GM19099 (cell line): ENCODE results near the gene PDE3A.

ENCODE experiments used
- POLR2A ChIP-seq: IDR thresholded peaks from 3 replicates; pipeline ENCODE4 v1.6.1; 2011; ENCODE audit warnings: low read depth; ENCODE audit not compliant: insufficient read length; ENCODE audit errors: extremely low read depth

Gene PDE3A

GRCh38 chr12:20368114-20368650 is at the start of gene PDE3A:
PDE3A (plus strand) TSS chr12:20368537; CDS start chr12:20369285, 748 bp downstream.
- no peak for TF ChIP-seq POLR2A

- TF ChIP-seq POLR2A, result no peak
Measured at GRCh38 chr12:20319366-20319765, 49.0 kb upstream of the PDE3A start.

GRCh38 chr12:20320552-20320951 is 47.8 kb upstream of the PDE3A start:
- no peak for TF ChIP-seq POLR2A

GRCh38 chr12:20339060-20339459 is 29.3 kb upstream of the PDE3A start:
- no peak for TF ChIP-seq POLR2A

GRCh38 chr12:20342111-20342510 is 26.2 kb upstream of the PDE3A start:
- no peak for TF ChIP-seq POLR2A

GRCh38 chr12:20345866-20346265 is 22.5 kb upstream of the PDE3A start:
- no peak for TF ChIP-seq POLR2A

GRCh38 chr12:20350026-20350425 is 18.3 kb upstream of the PDE3A start:
- TF ChIP-seq POLR2A, result no peak

- TF ChIP-seq POLR2A, result no peak
Measured at GRCh38 chr12:20350495-20350894, 17.8 kb upstream of the PDE3A start.

- TF ChIP-seq POLR2A, result no peak
Measured at GRCh38 chr12:20351406-20351805, 16.9 kb upstream of the PDE3A start.

GRCh38 chr12:20356048-20356447 is 12.3 kb upstream of the PDE3A start:
- TF ChIP-seq POLR2A, result no peak

- no peak for TF ChIP-seq POLR2A
Measured at GRCh38 chr12:20360407-20360806, 7.9 kb upstream of the PDE3A start.

GRCh38 chr12:20361416-20361815 is 6.9 kb upstream of the PDE3A start:
- TF ChIP-seq POLR2A, result no peak

GRCh38 chr12:20364501-20364900 is 3.8 kb upstream of the PDE3A start:
- TF ChIP-seq POLR2A, result no peak

- TF ChIP-seq POLR2A, result no peak
Measured at GRCh38 chr12:20366776-20367409, 1.4 kb upstream of the PDE3A start.

GRCh38 chr12:20367583-20368113 is 689 bp upstream of the PDE3A start:
- TF ChIP-seq POLR2A, result no peak

- TF ChIP-seq POLR2A, result no peak
Measured at GRCh38 chr12:20368651-20369304, 441 bp downstream of the PDE3A start.
